ENCODE data around the gene CBFB. TPM values are rescaled to one million over a fixed set of nuclear protein-coding genes. Genes with fewer than 3 reads are reported as not detected.

The CBFB gene
- total RNA-seq, 2 experiments from 2014 or later: 111 to 114 TPM

- Mint-ChIP-seq H3K4me3 (peak within 1 kb of the TSS; percentile 95), H3K36me3 (ENCODE audit: low read depth) (peaks cover 6% of the 10 kb centered on the region), H3K27ac (peak within 1 kb of the TSS; percentile 85), H3K4me1 (ENCODE audit: low read depth) (peaks cover 23% of the 10 kb centered on the region), H3K27me3 (no peaks in the 10 kb centered on the region), H3K9me3 (no peaks in the 10 kb centered on the region)
- no peak for TF ChIP-seq CTCF (IDR thresholded peaks at IDR 0.05)
- peak; percentile 96 for ATAC-seq
- POLR2A ChIA-PET: interaction anchor here (1.4 to 1.6 kb wide), 3 partner anchors 75 to 95 kb away, joined by 3 to 5 read pairs (median 4); no protein-coding TSS in a partner anchor
- intact Hi-C loops (cut with micrococcal nuclease): loop anchor here (5.0 kb wide), 1 partner anchor 92 kb away; no protein-coding TSS in a partner anchor
- CTCF ChIA-PET: interaction anchor here (1.3 to 2.2 kb wide), 4 partner anchors 46 to 155 kb away, joined by 4 to 8 read pairs (median 6); no protein-coding TSS in a partner anchor
- peak; percentile 94 for DNase-seq
Observed at GRCh38 chr16:67109407-67110135, 80.6 kb downstream of the CBFB start, which contains the start of gene PHAF1. TSS of gene PHAF1 (plus strand) at chr16:67109941. CDS start at chr16:67110176, 235 bp downstream.

DNA sequence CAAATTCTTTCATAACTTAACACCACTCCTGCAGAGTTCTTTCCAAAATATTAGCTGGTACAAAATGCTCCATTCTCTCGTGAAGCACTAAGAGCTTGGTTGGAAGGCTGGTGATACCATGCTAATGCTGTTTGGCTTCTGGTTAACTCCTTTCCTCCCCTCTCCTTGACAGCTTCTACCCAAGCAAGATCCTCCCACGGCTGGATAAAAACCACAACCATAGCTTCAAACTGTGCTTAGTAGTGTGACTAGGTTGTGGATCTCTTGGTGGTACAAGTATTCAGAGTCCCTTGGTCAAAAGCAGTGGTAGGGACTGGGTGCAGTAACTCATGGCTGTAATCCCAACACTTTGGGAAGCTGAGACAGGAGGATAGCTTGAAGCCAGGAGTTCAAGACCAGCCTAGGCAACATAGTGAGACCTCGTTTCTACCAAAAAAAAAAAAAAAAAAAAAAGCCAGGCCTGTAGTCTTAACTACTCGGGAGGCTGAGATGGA lies 83.0 kb downstream of the CBFB start:
- Mint-ChIP-seq H3K36me3 (ENCODE audit: low read depth) (peaks cover 6% of the 10 kb centered on the region), H3K9me3 (no peaks in the 10 kb centered on the region), H3K27ac (no peak overlapping the region), H3K4me1 (ENCODE audit: low read depth) (peaks cover 32% of the 10 kb centered on the region), H3K4me3 (no peak overlapping the region), H3K27me3 (no peaks in the 10 kb centered on the region)
- CTCF ChIA-PET: interaction anchor here (0.6 to 2.2 kb wide), 5 partner anchors 11 to 94 kb away, joined by 3 to 12 read pairs (median 3); no protein-coding TSS in a partner anchor
- ATAC-seq (no peak), DNase-seq (no peak)
- TF ChIP-seq CTCF (IDR thresholded peaks at IDR 0.05): no peak
- POLR2A ChIA-PET: interaction anchor here (0.7 to 1.1 kb wide), 2 partner anchors 37 to 69 kb away, joined by 3 read pairs; no protein-coding TSS in a partner anchor
- intact Hi-C loops (cut with micrococcal nuclease): loop anchor here (5.0 kb wide), 1 partner anchor 95 kb away; no protein-coding TSS in a partner anchor

DNA sequence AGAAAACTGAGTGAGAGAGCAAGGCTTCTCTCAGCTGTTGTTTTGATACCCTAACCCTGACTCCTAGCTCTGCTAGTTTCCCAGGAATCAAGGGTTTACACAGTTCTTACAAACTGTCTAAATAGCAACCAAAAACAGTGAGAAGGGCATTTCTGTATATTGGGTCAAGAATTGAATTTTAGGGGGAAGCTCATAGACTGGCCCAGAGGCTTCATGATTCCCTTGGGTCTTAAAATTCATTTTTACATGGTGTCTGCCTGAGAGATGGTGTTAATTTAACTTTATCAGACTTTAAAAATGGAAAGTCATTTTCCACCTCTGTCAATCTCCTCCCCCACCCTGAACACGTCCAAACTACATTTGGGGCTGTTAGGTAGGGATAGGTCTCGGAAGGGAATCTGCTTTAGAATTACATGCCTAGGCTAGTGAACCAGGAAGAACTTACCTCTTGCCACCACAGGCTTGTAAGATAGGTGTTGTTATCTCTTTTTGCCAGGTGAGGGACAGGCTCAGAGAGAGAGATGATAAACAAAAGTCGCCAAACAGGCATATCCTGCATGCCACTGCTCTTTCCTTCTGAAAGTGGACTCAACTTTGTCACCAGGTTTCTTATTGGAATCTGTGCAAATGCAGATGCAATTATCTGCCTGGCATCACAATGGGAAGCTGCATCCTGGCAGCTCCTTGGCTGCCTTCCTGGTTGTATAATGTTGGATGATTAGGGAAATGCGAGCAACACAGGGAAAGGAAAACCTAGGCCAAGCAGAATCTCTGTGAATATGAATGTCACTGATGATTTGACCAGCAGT lies 83.8 kb downstream of the CBFB start:
- Mint-ChIP-seq H3K27ac (peak overlapping the region; percentile 10), H3K4me1 (ENCODE audit: low read depth) (peaks cover 32% of the 10 kb centered on the region), H3K36me3 (ENCODE audit: low read depth) (peaks cover 6% of the 10 kb centered on the region), H3K9me3 (no peaks in the 10 kb centered on the region), H3K27me3 (no peaks in the 10 kb centered on the region), H3K4me3 (no peak overlapping the region)
- CTCF ChIA-PET: interaction anchor here (0.7 to 2.2 kb wide), 4 partner anchors 13 to 95 kb away, joined by 3 to 12 read pairs (median 4); no protein-coding TSS in a partner anchor
- TF ChIP-seq CTCF (IDR thresholded peaks at IDR 0.05): no peak
- no peak for DNase-seq
- intact Hi-C loops (cut with micrococcal nuclease): loop anchor here (5.0 kb wide), 1 partner anchor 95 kb away; no protein-coding TSS in a partner anchor
- ATAC-seq: no peak
- POLR2A ChIA-PET: interaction anchor here (0.6 to 0.7 kb wide), 2 partner anchors 21 to 70 kb away, joined by 3 read pairs; no protein-coding TSS in a partner anchor

GRCh38 chr16:67114793-67115192 lies 85.8 kb downstream of the CBFB start:
- Mint-ChIP-seq H3K4me1 (ENCODE audit: low read depth) (peaks cover 28% of the 10 kb centered on the region), H3K4me3 (no peak overlapping the region), H3K36me3 (ENCODE audit: low read depth) (peaks cover 6% of the 10 kb centered on the region), H3K9me3 (no peaks in the 10 kb centered on the region), H3K27ac (no peak overlapping the region), H3K27me3 (no peaks in the 10 kb centered on the region)
- ATAC-seq (no peak), DNase-seq (no peak)
- CTCF ChIA-PET: interaction anchor here (1.1 to 3.0 kb wide), 2 partner anchors 41 to 284 kb away, joined by 3 to 12 read pairs; partner anchors contain the start of gene NAE1
- TF ChIP-seq CTCF (IDR thresholded peaks at IDR 0.05): no peak
- POLR2A ChIA-PET: no interaction called here
- intact Hi-C loops (cut with micrococcal nuclease): loop anchor here (5.0 kb wide), 1 partner anchor 97 kb away; no protein-coding TSS in a partner anchor

Measured in activated CD8-positive, alpha-beta T cell treated with anti-CD3 and anti-CD28 coated beads for 36 hours (primary cell).